Lung (tissue), 12 donors: ENCODE results near the gene STK38L. TPM values are rescaled to one million over a fixed set of nuclear protein-coding genes. Genes with fewer than 3 reads are reported as not detected.
"Not testable (repeated sequence)": the region's sequence is repeated elsewhere in the genome, so short reads cannot be mapped to it uniquely, and the experiment has no call there.

Source experiments
- ATAC-seq: fragments of 200-7000 bp; cut with Tn5 transposase; one replicate; pipeline ENCODE4 v1.9.1; 2020; ENCODE audit warnings: moderate number of reproducible peaks; ENCODE audit not compliant: insufficient read depth, low FRiP score
- DNase-seq, 3 donors: peaks; one replicate each; pipeline ENCODE4 v3.0.0-alpha.2; 2013 to 2017
- H3K27ac ChIP-seq, 2 donors: one replicate each; pipeline ENCODE4 v1.5.1; 2013; ENCODE audit warnings: mild to moderate bottlenecking in 2 of 2, moderate library complexity in 2 of 2, control low read depth in 1 of 2, inconsistent platforms in 1 of 2, low read depth in 1 of 2, low read length in 1 of 2
- H3K27me3 ChIP-seq, 3 donors: one replicate each; pipeline ENCODE4 v1.5.1; 2013; ENCODE audit warnings: low read length in 2 of 3; ENCODE audit not compliant: control insufficient read depth in 3 of 3, insufficient read depth in 3 of 3
- H3K36me3 ChIP-seq, 4 donors: one replicate each; pipeline ENCODE4 v1.5.1; 2013; ENCODE audit warnings: low read length in 4 of 4, mild to moderate bottlenecking in 1 of 4, moderate library complexity in 1 of 4; ENCODE audit not compliant: control insufficient read depth in 4 of 4, insufficient read depth in 4 of 4
- H3K4me1 ChIP-seq, 5 donors: one replicate each; pipeline ENCODE4 v1.5.1; 2013; ENCODE audit warnings: low read length in 5 of 5, mild to moderate bottlenecking in 2 of 5, moderate library complexity in 1 of 5; ENCODE audit not compliant: control insufficient read depth in 5 of 5, insufficient read depth in 5 of 5
- H3K4me3 ChIP-seq: one replicate; pipeline ENCODE4 v1.5.1; 2013; ENCODE audit warnings: mild to moderate bottlenecking, control low read depth, moderate library complexity
- H3K9ac ChIP-seq, 2 donors: one replicate each; pipeline ENCODE4 v1.5.1; 2013; ENCODE audit warnings: low read length in 2 of 2, control low read depth in 1 of 2; ENCODE audit not compliant: insufficient read depth in 1 of 2
- H3K9me3 ChIP-seq, 4 donors: one replicate each; pipeline ENCODE4 v1.5.1; 2013; ENCODE audit warnings: low read length in 3 of 4, mild to moderate bottlenecking in 1 of 4, moderate library complexity in 1 of 4; ENCODE audit not compliant: control insufficient read depth in 4 of 4, insufficient read depth in 3 of 4
- CTCF ChIP-seq: IDR thresholded peaks from 2 replicates; pipeline ENCODE4 v1.5.1; 2012; ENCODE audit warnings: mild to moderate bottlenecking; ENCODE audit errors: control extremely low read depth, extremely low read depth
- WGBS, 2 donors: extraction: QIAGEN DNeasy Blood & Tissue Kit; methylation state at CpG; one replicate each; pipeline ENCODE4 v1.1.7; 2013; 5-methylcytosine and 5-hydroxymethylcytosine counted together
- polyA plus RNA-seq, 2 donors: library from polyadenylated mRNA; stranded (reverse); fragments of 200-250 nt; gene quantifications; one replicate each; pipeline ENCODE4 v1.2.1, GENCODE V29; 2013
- total RNA-seq, 2 donors: library from RNA; depleted of rRNA in 1 of 2; stranded (reverse); fragments of >200 nt in 1 of 2; gene quantifications; one replicate each; pipeline ENCODE4 v1.2.1, GENCODE V29; 2014 to 2021
- donor health status: control.
- donor health status: control.
- donor health status: Bipolar disorder and iron deficiency.
- donor health status: healthy.
- donor health status: DM: yes; HTN: yes; CAD: no.

The STK38L gene
- total and polyA plus RNA-seq, 4 donors: 6.5 to 41.5 (median 18.5) TPM

GRCh38 chr12:27226407-27226929 lies 17.6 kb upstream of the STK38L start:
- no peaks in the 10 kb centered on the region for H3K36me3 ChIP-seq
- H3K4me1 ChIP-seq: peaks cover 0 to 8% (median 0%) of the 10 kb centered on the region in 5 donors
- H3K9ac ChIP-seq: no peak overlapping the region
- H3K4me3 ChIP-seq: no peak overlapping the region
- DNase-seq: peak in 2 of 3 donors; percentile 12 to 28
- TF ChIP-seq CTCF: no peak
- H3K27me3 ChIP-seq: no peaks in the 10 kb centered on the region
- no peak overlapping the region for H3K27ac ChIP-seq
- no peak for ATAC-seq
- no peaks in the 10 kb centered on the region for H3K9me3 ChIP-seq
- WGBS, 2 donors: 49 to 76% methylated on average over 5 of the region's 5 CpGs

DNA sequence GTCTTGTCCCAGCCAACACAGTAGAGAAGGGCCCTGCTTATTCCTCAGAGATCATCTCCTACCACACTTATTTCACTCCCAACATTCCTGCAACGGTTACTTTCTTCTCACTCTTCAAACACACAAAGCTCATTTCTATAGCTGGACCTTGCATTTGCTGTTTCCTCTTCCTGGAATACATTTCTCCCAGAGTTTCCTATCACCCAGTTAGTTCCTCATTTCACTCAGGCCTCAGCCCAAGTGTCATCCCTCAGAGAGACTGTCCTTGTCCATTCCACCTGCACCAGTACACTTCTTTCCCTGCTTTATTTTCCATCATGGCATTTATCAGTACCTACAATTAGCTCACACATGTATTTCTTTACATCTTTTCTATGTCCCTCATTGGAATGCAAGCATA lies 14.7 kb upstream of the STK38L start:
- H3K36me3 ChIP-seq: no peaks in the 10 kb centered on the region
- TF ChIP-seq CTCF: no peak
- DNase-seq: no peak
- peaks cover 0 to 8% (median 0%) of the 10 kb centered on the region in 5 donors for H3K4me1 ChIP-seq
- ATAC-seq: no peak
- no peak overlapping the region for H3K4me3 ChIP-seq
- WGBS, 2 donors: 13 to 33% methylated on average over 1 of the region's 1 CpG
- H3K9ac ChIP-seq: no peak overlapping the region
- H3K27ac ChIP-seq: no peak overlapping the region
- no peaks in the 10 kb centered on the region for H3K9me3 ChIP-seq
- H3K27me3 ChIP-seq: no peaks in the 10 kb centered on the region

GRCh38 chr12:27231374-27231773 lies 12.7 kb upstream of the STK38L start:
- not testable (repeated sequence) for H3K4me1 ChIP-seq, H3K36me3 ChIP-seq, H3K9ac ChIP-seq, H3K27ac ChIP-seq, DNase-seq, H3K9me3 ChIP-seq, H3K27me3 ChIP-seq, ATAC-seq, H3K4me3 ChIP-seq
- 71 to 89% methylated on average over 4 of the region's 4 CpGs for WGBS, 2 donors

- TF ChIP-seq CTCF: no peak
- no peak for ATAC-seq
- no peaks in the 10 kb centered on the region for H3K4me1 ChIP-seq
Measured at GRCh38 chr12:27233814-27234213, 10.3 kb upstream of the STK38L start.

More at GRCh38 chr12:27233814-27234213, 10.3 kb upstream of the STK38L start:
- no peak overlapping the region for H3K4me3 ChIP-seq
- no peak overlapping the region for H3K27ac ChIP-seq
- no peak overlapping the region for H3K9ac ChIP-seq
- H3K9me3 ChIP-seq: no peaks in the 10 kb centered on the region
- H3K27me3 ChIP-seq: no peaks in the 10 kb centered on the region
- 96 to 97% methylated on average over 4 of the region's 4 CpGs for WGBS, 2 donors
- no peaks in the 10 kb centered on the region for H3K36me3 ChIP-seq
- no peak for DNase-seq
